Activated naive CD4-positive, alpha-beta T cell (primary cell): ENCODE data around the gene RAB40B.

ENCODE experiments used
- DNase-seq, 4 experiments: peaks; one replicate each; lab custom pipeline; 2025; lab: John Stamatoyannopoulos, UW

RAB40B gene

GRCh38 chr17:82692268-82692667 is 6.2 kb downstream of the RAB40B start:
- no peak for DNase-seq

DNA sequence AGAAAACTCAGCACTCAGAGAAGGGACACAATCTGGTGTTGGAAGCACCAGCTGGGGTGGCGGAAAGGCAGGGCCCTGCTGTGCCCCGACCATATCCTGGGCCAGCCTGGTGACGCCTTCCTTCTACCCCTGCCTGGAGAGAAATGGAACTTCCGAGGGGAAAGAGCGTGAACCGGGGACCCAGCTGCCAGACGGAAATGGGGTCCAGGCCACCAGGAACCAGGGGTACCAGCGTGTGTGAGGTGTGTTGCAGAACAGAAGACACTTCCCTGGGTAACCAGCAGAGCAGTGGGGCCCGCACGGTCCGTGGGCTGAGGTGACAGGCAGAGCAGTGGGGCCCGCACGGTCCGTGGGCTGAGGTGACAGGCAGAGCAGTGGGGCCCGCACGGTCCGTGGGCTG is 6.8 kb downstream of the RAB40B start:
- DNase-seq: no peak

DNA sequence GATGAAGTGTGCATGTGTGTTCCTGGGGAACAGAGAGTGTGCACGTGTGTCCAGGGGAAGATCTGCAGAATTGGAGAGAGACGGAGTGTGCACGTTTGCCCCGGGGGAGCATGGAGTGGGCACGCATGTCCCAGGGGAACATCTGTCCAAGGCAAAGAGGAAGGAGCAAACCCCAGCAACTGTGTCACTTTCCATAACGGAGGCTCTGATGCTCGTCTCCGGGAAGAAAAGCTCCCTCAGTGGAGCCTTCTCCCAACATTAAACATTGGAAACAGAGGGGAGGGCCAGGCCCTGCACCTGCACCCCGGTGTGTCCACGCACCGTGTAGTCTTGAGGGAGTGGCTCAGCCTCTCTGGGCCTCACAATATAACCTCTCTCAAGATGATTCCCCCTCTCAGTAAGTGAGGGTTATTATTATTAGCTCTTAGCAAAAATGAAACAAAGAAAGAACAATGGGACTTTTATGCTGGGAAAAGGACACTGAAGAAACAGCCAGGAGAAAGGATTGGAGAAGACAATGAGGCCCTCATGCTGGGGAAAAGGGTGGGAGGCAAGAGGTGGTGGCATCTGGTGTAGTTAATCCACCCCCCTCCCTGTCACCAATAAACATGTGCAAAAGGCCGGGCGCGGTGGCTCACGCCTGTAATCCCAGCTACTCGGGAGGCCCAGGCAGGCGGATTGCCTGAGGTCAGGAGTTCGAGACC is 7.6 kb downstream of the RAB40B start:
- no peak for DNase-seq

- no peak for DNase-seq
These were observed 9.4 kb downstream of the RAB40B start for GRCh38 chr17:82689077-82689476.

- DNase-seq: no peak
These were observed 10.6 kb downstream of the RAB40B start for GRCh38 chr17:82687871-82688270.

GRCh38 chr17:82687375-82687861 is 11.1 kb downstream of the RAB40B start:
- DNase-seq: no peak

GRCh38 chr17:82686366-82687324 is 11.9 kb downstream of the RAB40B start:
- DNase-seq: no peak

GRCh38 chr17:82685291-82685690 is 13.2 kb downstream of the RAB40B start:
- DNase-seq: no peak

- no peak for DNase-seq
These were observed 14.2 kb downstream of the RAB40B start for GRCh38 chr17:82684228-82684841.

DNA sequence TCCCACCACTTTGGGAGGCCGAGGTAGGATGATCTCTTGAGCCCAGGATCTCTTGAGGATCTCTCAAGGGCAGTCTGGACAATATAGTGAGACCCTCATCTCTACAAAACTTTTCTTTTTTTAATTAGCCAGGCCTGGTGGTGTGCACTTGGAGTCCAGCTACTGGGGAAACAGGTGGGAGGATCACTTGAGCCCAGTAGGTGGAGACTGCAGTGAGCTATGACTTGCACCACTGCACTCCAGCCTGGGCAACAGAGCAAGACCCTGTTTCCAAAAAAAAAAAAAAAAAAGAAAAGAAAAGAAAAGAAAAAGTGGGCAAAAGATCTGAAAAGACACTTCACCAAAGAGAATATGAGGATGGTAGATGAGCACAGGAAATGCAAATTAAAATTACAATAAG is 15.0 kb downstream of the RAB40B start:
- DNase-seq: no peak

- no peak for DNase-seq
These were observed 17.0 kb downstream of the RAB40B start for GRCh38 chr17:82681547-82681946.

GRCh38 chr17:82679586-82680465 is 18.7 kb downstream of the RAB40B start:
- no peak for DNase-seq

DNA sequence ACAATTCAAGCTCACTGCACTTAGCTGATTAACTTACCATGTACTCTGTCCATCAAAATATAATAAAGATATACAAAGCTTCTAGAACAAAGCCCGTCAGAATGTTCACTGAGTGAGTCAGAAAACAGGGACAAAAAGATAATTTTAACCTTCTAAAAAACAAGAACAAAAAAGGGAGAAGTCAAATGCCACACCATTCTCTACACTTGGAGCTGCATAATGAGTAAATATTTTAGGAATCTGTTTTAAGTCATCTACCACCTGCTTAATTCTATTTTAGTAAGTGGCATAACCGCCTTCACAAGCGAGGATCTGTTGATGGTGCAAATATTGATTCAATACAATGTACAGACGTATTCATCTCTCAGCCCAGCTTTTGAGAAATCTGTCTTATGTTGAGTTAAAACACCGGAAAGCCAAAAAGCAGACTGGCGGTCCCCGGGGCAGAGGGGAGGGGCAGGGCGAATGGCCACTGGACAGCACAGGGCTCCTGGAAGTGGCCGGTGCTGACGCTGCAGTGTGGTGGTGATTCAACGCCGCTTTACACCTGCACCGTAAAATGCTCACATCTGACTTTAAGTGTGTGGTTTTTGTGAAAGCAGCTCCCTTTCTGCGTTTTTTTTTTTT is 20.1 kb downstream of the RAB40B start:
- no peak for DNase-seq

GRCh38 chr17:82677353-82677925 is 21.1 kb downstream of the RAB40B start:
- no peak for DNase-seq

DNA sequence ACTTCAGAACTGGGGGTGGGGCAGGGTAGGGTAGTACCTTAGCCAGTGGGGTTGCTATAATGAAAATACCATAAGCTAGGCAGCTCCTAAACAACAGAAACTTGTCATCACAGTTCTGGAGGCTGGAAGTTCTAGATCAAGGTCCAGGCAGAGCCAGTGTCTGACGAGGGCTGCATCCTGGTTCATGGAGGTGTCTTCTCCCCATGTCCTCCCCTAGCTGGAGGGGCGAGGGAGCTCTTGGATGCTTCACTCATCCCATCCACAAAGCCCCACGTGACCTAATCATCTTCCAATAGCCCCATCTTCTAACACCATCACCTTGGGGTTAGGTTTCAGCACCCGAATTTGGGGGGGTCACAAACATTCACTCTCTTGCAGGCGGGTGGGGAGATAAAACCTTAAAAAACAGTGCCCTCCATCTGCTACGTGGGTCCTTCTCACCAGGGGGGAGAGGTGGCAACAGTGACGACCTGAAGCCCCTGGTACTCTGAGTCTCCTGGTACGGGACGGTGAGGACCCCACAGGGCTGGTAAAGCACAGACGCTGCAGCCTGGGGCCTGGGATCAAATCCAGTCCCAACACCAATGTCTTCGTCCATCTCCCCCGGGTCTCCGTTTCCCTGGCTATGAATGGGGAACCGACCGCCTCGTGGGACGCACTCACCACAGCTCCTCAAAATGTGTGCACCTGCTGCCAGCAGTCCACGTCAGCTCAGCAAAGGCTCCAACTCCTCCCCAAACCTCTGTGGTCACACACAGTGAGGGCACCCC is 22.8 kb downstream of the RAB40B start:
- DNase-seq: no peak

GRCh38 chr17:82674656-82675475 is 23.6 kb downstream of the RAB40B start:
- DNase-seq: no peak

DNA sequence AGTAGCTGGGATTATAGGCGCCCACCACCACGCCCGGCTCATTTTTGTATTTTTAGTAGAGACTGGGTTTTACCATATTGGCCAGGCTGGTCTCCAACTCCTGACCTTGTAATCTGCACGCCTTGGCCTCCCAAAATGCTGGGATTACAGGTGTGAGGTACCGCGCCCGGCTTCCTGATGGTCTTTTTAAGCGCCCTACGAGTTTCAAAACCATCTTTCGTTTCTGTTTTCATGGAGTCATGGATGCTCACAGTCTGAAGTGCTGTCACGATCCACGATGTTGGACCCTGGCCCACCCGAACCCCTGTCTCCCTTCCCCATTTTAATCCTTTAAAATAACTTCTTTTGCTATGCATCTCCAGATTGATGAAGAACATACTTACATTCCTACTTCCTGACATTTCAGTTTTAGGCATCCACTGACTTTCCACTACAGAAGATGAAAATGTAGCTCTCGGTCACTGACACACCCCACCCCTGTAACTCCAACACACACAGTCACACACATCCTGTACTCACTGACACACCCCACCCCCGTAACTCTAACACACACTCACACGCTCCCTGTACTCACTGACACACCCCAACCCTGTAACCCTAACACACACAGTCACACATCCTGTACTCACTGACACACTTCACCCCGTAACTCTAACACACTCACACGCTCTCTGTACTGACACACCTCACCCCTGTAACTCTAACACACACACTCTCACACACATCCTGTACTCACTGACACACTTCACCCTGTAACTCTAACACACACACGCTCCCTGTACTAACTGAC is 27.6 kb downstream of the RAB40B start:
- no peak for DNase-seq

GRCh38 chr17:82668631-82669099 is 29.8 kb downstream of the RAB40B start:
- peak in 1 of 4 experiments; percentile 21 for DNase-seq
